22Rv1 (cell line): ENCODE measurements around the gene ARL14.

ENCODE experiments used
- H3K27ac ChIP-seq: fragments of 450-650 bp; 2 replicates; pipeline ENCODE4 v1.5.1; 2017
- CTCF ChIP-seq: fragments of 450-650 bp; IDR thresholded peaks from 2 replicates; pipeline ENCODE4 v1.5.1; 2017; ENCODE audit warnings: mild to moderate bottlenecking
- ZFX ChIP-seq: fragments of 450-650 bp; IDR thresholded peaks from 2 replicates; pipeline ENCODE4 v1.6.1; 2017; ENCODE audit warnings: antibody characterized with exemption, borderline replicate concordance

Gene ARL14

GRCh38 chr3:160661660-160662059, 15.3 kb upstream of the ARL14 start:
- TF ChIP-seq CTCF: no peak
- no peak for TF ChIP-seq ZFX
- H3K27ac ChIP-seq: no peak overlapping the region

- TF ChIP-seq CTCF: no peak
- TF ChIP-seq ZFX: no peak
These were observed 11.7 kb upstream of the ARL14 start for GRCh38 chr3:160665231-160665630.

GRCh38 chr3:160665784-160666526, 11.0 kb upstream of the ARL14 start:
- no peak overlapping the region for H3K27ac ChIP-seq
- TF ChIP-seq CTCF: no peak
- no peak for TF ChIP-seq ZFX

More at GRCh38 chr3:160665231-160665630, 11.7 kb upstream of the ARL14 start:
- H3K27ac ChIP-seq: no peak overlapping the region

- H3K27ac ChIP-seq: no peak overlapping the region
These were observed 9.5 kb upstream of the ARL14 start for GRCh38 chr3:160667452-160667851.

GRCh38 chr3:160668454-160668853, 8.5 kb upstream of the ARL14 start:
- H3K27ac ChIP-seq: no peak overlapping the region
- TF ChIP-seq ZFX: no peak
- TF ChIP-seq CTCF: no peak

More at GRCh38 chr3:160667452-160667851, 9.5 kb upstream of the ARL14 start:
- TF ChIP-seq CTCF: no peak
- TF ChIP-seq ZFX: no peak

- no peak overlapping the region for H3K27ac ChIP-seq
- TF ChIP-seq CTCF (no peak), ZFX (no peak)
These were observed 5.7 kb upstream of the ARL14 start for GRCh38 chr3:160671231-160671630.

- TF ChIP-seq CTCF (no peak), ZFX (no peak)
- no peak overlapping the region for H3K27ac ChIP-seq
These were observed 5.0 kb upstream of the ARL14 start for GRCh38 chr3:160671995-160672394.
